Left ventricle myocardium inferior (tissue), 1 donor: ENCODE measurements around the gene PIBF1. TPM values are rescaled to one million over a fixed set of nuclear protein-coding genes. Genes with fewer than 3 reads are reported as not detected.
"Not testable (repeated sequence)": the region's sequence is repeated elsewhere in the genome, so short reads cannot be mapped to it uniquely, and the experiment has no call there.

Source experiments
- DNase-seq: peaks from one replicate; pipeline ENCODE4 v3.0.0-alpha.2; 2020
- H3K27ac ChIP-seq: fragments of 200-600 bp; replicated peaks from 2 replicates; pipeline ENCODE4 v1.8.0; 2021
- H3K27me3 ChIP-seq: fragments of 200-600 bp; 2 replicates; pipeline ENCODE4 v1.8.0; 2021; ENCODE audit warnings: low read depth
- H3K36me3 ChIP-seq: fragments of 200-600 bp; 2 replicates; pipeline ENCODE4 v1.8.0; 2021
- H3K4me1 ChIP-seq: fragments of 200-600 bp; 2 replicates; pipeline ENCODE4 v1.8.0; 2021
- H3K4me3 ChIP-seq: fragments of 200-600 bp; 2 replicates; pipeline ENCODE4 v1.8.0; 2021; ENCODE audit warnings: mild to moderate bottlenecking, moderate library complexity
- H3K9me3 ChIP-seq: fragments of 200-600 bp; replicated peaks from 2 replicates; pipeline ENCODE4 v1.8.0; 2021
- CTCF ChIP-seq: fragments of 200-600 bp; IDR thresholded peaks from 2 replicates; pipeline ENCODE4 v1.8.0; 2021; ENCODE audit warnings: antibody characterized with exemption, mild to moderate bottlenecking, borderline replicate concordance
- intact Hi-C: fragments of 100-400 bp; cut with micrococcal nuclease; formaldehyde crosslinking; loops from one replicate; pipeline ENCODE4 v1.11.0; 2022
- total RNA-seq: library from RNA; stranded (reverse); fragmentation: NEBNext Ultra II Directional; extraction: Animal tissue kit (Norgen Biotek cat#: 25700); gene quantifications from one replicate; pipeline ENCODE4 v1.2.1, GENCODE V29; 2021
- donor health status: DM: no; HTN: yes; CAD: no; lungs with severe emphysema.

The PIBF1 gene
- total RNA-seq, 1 donor from 2014 or later = 10.8 TPM

- no peak for DNase-seq
- Histone ChIP-seq H3K9me3 (no peaks in the 10 kb centered on the region), H3K4me3 (no peak overlapping the region), H3K27ac (no peak overlapping the region), H3K36me3 (peaks cover 92% of the 10 kb centered on the region), H3K4me1 (peaks cover 5% of the 10 kb centered on the region), H3K27me3 (no peaks in the 10 kb centered on the region)
- TF ChIP-seq CTCF = no peak
- intact Hi-C loops = no loop called here
Measured at GRCh38 chr13:72774019-72774418, 7.9 kb upstream of the PIBF1 start.

GRCh38 chr13:72782717-72783116 is 784 bp downstream of the PIBF1 start:
- H3K36me3 ChIP-seq = peaks cover 27% of the 10 kb centered on the region
- intact Hi-C loops = no loop called here
- peaks cover 75% of the 10 kb centered on the region for H3K4me1 ChIP-seq

GRCh38 chr13:72784679-72785078 is 2.7 kb downstream of the PIBF1 start:
- H3K36me3 ChIP-seq = peaks cover 21% of the 10 kb centered on the region
- H3K27me3 ChIP-seq, H3K4me3 ChIP-seq, intact Hi-C loops, DNase-seq, H3K27ac ChIP-seq, H3K9me3 ChIP-seq: not testable (repeated sequence)
- peaks cover 75% of the 10 kb centered on the region for H3K4me1 ChIP-seq

More at GRCh38 chr13:72782717-72783116, 784 bp downstream of the PIBF1 start:
- H3K27me3 ChIP-seq = no peaks in the 10 kb centered on the region
- TF ChIP-seq CTCF = no peak
- no peak for DNase-seq
- H3K4me3 ChIP-seq = peak overlapping the region; percentile 92
- H3K27ac ChIP-seq = peak overlapping the region; percentile 91
- no peaks in the 10 kb centered on the region for H3K9me3 ChIP-seq

- H3K4me3 ChIP-seq = no peak overlapping the region
- intact Hi-C loops = no loop called here
Measured at GRCh38 chr13:72788831-72789230, 6.9 kb downstream of the PIBF1 start.

GRCh38 chr13:72792640-72793039 is 10.7 kb downstream of the PIBF1 start:
- Histone ChIP-seq H3K4me1 (peaks cover 21% of the 10 kb centered on the region), H3K27ac (no peak overlapping the region), H3K9me3 (no peaks in the 10 kb centered on the region), H3K36me3 (peaks cover 54% of the 10 kb centered on the region), H3K27me3 (no peaks in the 10 kb centered on the region), H3K4me3 (no peak overlapping the region)
- no peak for TF ChIP-seq CTCF
- intact Hi-C loops = no loop called here
- no peak for DNase-seq

More at GRCh38 chr13:72788831-72789230, 6.9 kb downstream of the PIBF1 start:
- Histone ChIP-seq H3K4me1 (peaks cover 47% of the 10 kb centered on the region), H3K27me3 (no peaks in the 10 kb centered on the region), H3K9me3 (no peaks in the 10 kb centered on the region), H3K27ac (peak overlapping the region; percentile 29), H3K36me3 (peaks cover 50% of the 10 kb centered on the region)
- TF ChIP-seq CTCF = no peak
- DNase-seq = no peak

GRCh38 chr13:72798817-72799216 is 16.9 kb downstream of the PIBF1 start:
- H3K27ac ChIP-seq = no peak overlapping the region
- H3K27me3 ChIP-seq = no peaks in the 10 kb centered on the region
- intact Hi-C loops = no loop called here
- H3K9me3 ChIP-seq = no peaks in the 10 kb centered on the region
- DNase-seq = no peak
- H3K4me3 ChIP-seq = no peak overlapping the region
- TF ChIP-seq CTCF = no peak
- peaks cover 57% of the 10 kb centered on the region for H3K36me3 ChIP-seq
- H3K4me1 ChIP-seq = no peaks in the 10 kb centered on the region
